Measurements from ENCODE around the gene FBXO22. TPM values are rescaled to one million over a fixed set of nuclear protein-coding genes. Genes with fewer than 3 reads are reported as not detected.

FBXO22 gene
- total and polyA plus RNA-seq, 2 donors (not counting 1 experiment from before 2014, with no cell fraction given), result 6.6 to 23.3 TPM

GRCh38 chr15:75985971-75986370, 82.3 kb downstream of the FBXO22 start:
- Mint-ChIP-seq H3K27me3 (peaks cover 6% of the 10 kb centered on the region), H3K27ac (no peak overlapping the region), H3K4me3 (no peak overlapping the region), H3K4me1 (no peaks in the 10 kb centered on the region), H3K9me3 (ENCODE audit: insufficient read depth) (no peaks in the 10 kb centered on the region)
- no peak overlapping the region for H3K27ac ChIP-seq (ENCODE audit: low read length in 2 of 2)
- no peaks in the 10 kb centered on the region for H3K9me3 ChIP-seq (ENCODE audit: control extremely low read depth in 1 of 3, control insufficient read depth in 2 of 3, insufficient read depth in 1 of 3, low read length in 2 of 3)
- no peak overlapping the region for H2AFZ ChIP-seq (ENCODE audit: insufficient read depth, low read depth, low read length, poor library complexity, severe bottlenecking)
- intact Hi-C loops (cut with micrococcal nuclease), result no loop called here
- H3K36me3 ChIP-seq (replicated peaks in 1 of 2; ENCODE audit: control extremely low read depth in 1 of 2, control insufficient read depth in 1 of 2, extremely low read depth in 1 of 2, insufficient read depth in 2 of 2, low read length in 1 of 2), result no peaks in the 10 kb centered on the region
- ChIA-PET CTCF (no interaction called here), POLR2A (no interaction called here)
- H3K9ac ChIP-seq (ENCODE audit: low read length), result no peak overlapping the region
- ATAC-seq (ENCODE audit: low read depth), result no peak
- DNase-seq, result no peak
- no peaks in the 10 kb centered on the region for H3K79me2 ChIP-seq (ENCODE audit: control insufficient read depth, insufficient read depth, low read length)
- H3K27me3 ChIP-seq (replicated peaks in 1 of 4; ENCODE audit: control extremely low read depth in 1 of 4, control insufficient read depth in 3 of 4, insufficient read depth in 4 of 4, low read length in 3 of 4), result no peaks in the 10 kb centered on the region
- no peak for TF ChIP-seq CTCF (IDR thresholded peaks at IDR 0.05)
- TF ChIP-seq EZH2 (IDR thresholded peaks at IDR 0.05; ENCODE audit: borderline replicate concordance, insufficient read depth, low read depth, low read length, poor library complexity, severe bottlenecking), result no peak
- no peaks in the 10 kb centered on the region for H4K20me1 ChIP-seq (ENCODE audit: control insufficient read depth, insufficient read depth, low read length, poor library complexity, severe bottlenecking)
- H3K4me3 ChIP-seq (ENCODE audit: control extremely low read depth in 1 of 5, extremely low read depth in 1 of 5, insufficient read depth in 1 of 5, low read depth in 2 of 5, low read length in 4 of 5), result no peak overlapping the region
- no peak overlapping the region for H3K4me2 ChIP-seq (replicated peaks; ENCODE audit: low read depth, low read length, poor library complexity, severe bottlenecking)
- 100% methylated on average over 1 of the region's 1 CpG for WGBS (ENCODE audit: insufficient coverage)
- no peaks in the 10 kb centered on the region for H3K4me1 ChIP-seq (ENCODE audit: control insufficient read depth in 2 of 2, insufficient read depth in 2 of 2, low read length in 2 of 2)

- Histone ChIP-seq H4K20me1 (ENCODE audit: control insufficient read depth, insufficient read depth, low read length, poor library complexity, severe bottlenecking) (no peaks in the 10 kb centered on the region), H3K4me3 (ENCODE audit: control extremely low read depth in 1 of 5, extremely low read depth in 1 of 5, insufficient read depth in 1 of 5, low read depth in 2 of 5, low read length in 4 of 5) (no peak overlapping the region), H3K79me2 (ENCODE audit: control insufficient read depth, insufficient read depth, low read length) (no peaks in the 10 kb centered on the region), H3K4me1 (ENCODE audit: control insufficient read depth in 2 of 2, insufficient read depth in 2 of 2, low read length in 2 of 2) (no peaks in the 10 kb centered on the region), H2AFZ (ENCODE audit: insufficient read depth, low read depth, low read length, poor library complexity, severe bottlenecking) (no peak overlapping the region), H3K9me3 (ENCODE audit: control extremely low read depth in 1 of 3, control insufficient read depth in 2 of 3, insufficient read depth in 1 of 3, low read length in 2 of 3) (peaks cover 0 to 5% (median 1%) of the 10 kb centered on the region in 3 donors), H3K27me3 (replicated peaks in 1 of 4; ENCODE audit: control extremely low read depth in 1 of 4, control insufficient read depth in 3 of 4, insufficient read depth in 4 of 4, low read length in 3 of 4) (no peaks in the 10 kb centered on the region), H3K27ac (ENCODE audit: low read length in 2 of 2) (no peak overlapping the region), H3K4me2 (replicated peaks; ENCODE audit: low read depth, low read length, poor library complexity, severe bottlenecking) (no peak overlapping the region), H3K36me3 (replicated peaks in 1 of 2; ENCODE audit: control extremely low read depth in 1 of 2, control insufficient read depth in 1 of 2, extremely low read depth in 1 of 2, insufficient read depth in 2 of 2, low read length in 1 of 2) (no peaks in the 10 kb centered on the region), H3K9ac (ENCODE audit: low read length) (no peak overlapping the region)
- H3K9me3 Mint-ChIP-seq (ENCODE audit: insufficient read depth), result no peaks in the 10 kb centered on the region
- DNase-seq (no peak), ATAC-seq (ENCODE audit: low read depth) (no peak)
- TF ChIP-seq CTCF (IDR thresholded peaks at IDR 0.05) (no peak), EZH2 (IDR thresholded peaks at IDR 0.05; ENCODE audit: borderline replicate concordance, insufficient read depth, low read depth, low read length, poor library complexity, severe bottlenecking) (no peak)
- H3K27ac Mint-ChIP-seq, result no peak overlapping the region
- H3K4me3 Mint-ChIP-seq, result no peak overlapping the region
- WGBS (ENCODE audit: insufficient coverage), result no CpG with 5 or more reads among the region's 2 CpGs
- CTCF ChIA-PET, result no interaction called here
- intact Hi-C loops (cut with micrococcal nuclease), result no loop called here
- no peaks in the 10 kb centered on the region for H3K27me3 Mint-ChIP-seq
- no peaks in the 10 kb centered on the region for H3K4me1 Mint-ChIP-seq
- POLR2A ChIA-PET, result no interaction called here
These were observed 85.4 kb downstream of the FBXO22 start for GRCh38 chr15:75989045-75989444.
